Measurements from ENCODE around the gene SULT1A1. TPM values are rescaled to one million over a fixed set of nuclear protein-coding genes. Genes with fewer than 3 reads are reported as not detected.

Gene SULT1A1
- total RNA-seq, 1 experiment from 2014 or later, result 82.0 TPM

GRCh38 chr16:28574925-28575324, 34.9 kb downstream of the SULT1A1 start:
- no peak overlapping the region for H3K27ac ChIP-seq
- H3K27me3 ChIP-seq (ENCODE audit: insufficient read depth, low read depth), result no peaks in the 10 kb centered on the region
- TF ChIP-seq EZH2 (IDR thresholded peaks at IDR 0.05; ENCODE audit: low read depth) (no peak), CTCF (conservative IDR thresholded peaks at IDR 0.05) (no peak)
- no peaks in the 10 kb centered on the region for H3K9me3 ChIP-seq (ENCODE audit: insufficient read depth, low read depth)
- H3K4me2 ChIP-seq, result no peak overlapping the region
- ChIA-PET CTCF (no interaction called here), POLR2A (ENCODE audit: unreplicated experiment) (no interaction called here)
- H3K9me2 ChIP-seq (ENCODE audit: insufficient read depth), result 0 out of 2 replicates have a peak, but pooled peaks cover 3% of the 10 kb centered on the region
- no peak overlapping the region for H2AFZ ChIP-seq
- H3K79me2 ChIP-seq (ENCODE audit: low read depth), result no peaks in the 10 kb centered on the region
- BruUV-seq (replicated peaks), result no TSS peak
- DNase-seq, result no peak
- no peak overlapping the region for H3K4me3 ChIP-seq
- H3F3A ChIP-seq (ENCODE audit: insufficient read depth, low read depth), result no peaks in the 10 kb centered on the region
- intact Hi-C loops (cut with micrococcal nuclease; ENCODE audit: unreplicated experiment), result no loop called here
- H3K36me3 ChIP-seq (ENCODE audit: low read depth), result no peaks in the 10 kb centered on the region
- no peaks in the 10 kb centered on the region; the same call in 1 of the 2 replicates for H4K20me1 ChIP-seq (ENCODE audit: insufficient read depth)
- H3K4me1 ChIP-seq (replicated peaks; ENCODE audit: insufficient read depth), result no peaks in the 10 kb centered on the region

GRCh38 chr16:28573738-28574718, 35.8 kb downstream of the SULT1A1 start:
- Histone ChIP-seq H3K4me3 (no peak overlapping the region), H3K9me2 (ENCODE audit: insufficient read depth) (0 out of 2 replicates have a peak, but pooled peaks cover 3% of the 10 kb centered on the region), H3K4me2 (no peak overlapping the region), H3K36me3 (ENCODE audit: low read depth) (no peaks in the 10 kb centered on the region), H4K20me1 (ENCODE audit: insufficient read depth) (no peaks in the 10 kb centered on the region; the same call in 1 of the 2 replicates), H2AFZ (no peak overlapping the region), H3K79me2 (ENCODE audit: low read depth) (no peaks in the 10 kb centered on the region), H3K4me1 (replicated peaks; ENCODE audit: insufficient read depth) (no peaks in the 10 kb centered on the region), H3K27me3 (ENCODE audit: insufficient read depth, low read depth) (no peaks in the 10 kb centered on the region), H3K27ac (no peak overlapping the region), H3K9me3 (ENCODE audit: insufficient read depth, low read depth) (no peaks in the 10 kb centered on the region), H3F3A (ENCODE audit: insufficient read depth, low read depth) (no peaks in the 10 kb centered on the region)
- BruUV-seq (replicated peaks), result no TSS peak
- no peak for DNase-seq
- no peak for TF ChIP-seq EZH2 (IDR thresholded peaks at IDR 0.05; ENCODE audit: low read depth)
- CTCF ChIA-PET, result interaction anchor here (0.7 kb wide), 1 partner anchor 257 kb away, joined by 3 read pairs; no protein-coding TSS in a partner anchor
- POLR2A ChIA-PET (ENCODE audit: unreplicated experiment), result no interaction called here
- intact Hi-C loops (cut with micrococcal nuclease; ENCODE audit: unreplicated experiment), result no loop called here

- intact Hi-C loops (cut with micrococcal nuclease; ENCODE audit: unreplicated experiment), result no loop called here
- no TSS peak for BruUV-seq (replicated peaks)
- H3K9me3 ChIP-seq (ENCODE audit: insufficient read depth, low read depth), result no peaks in the 10 kb centered on the region; the same call in 1 of the 2 replicates
- no peak overlapping the region for H3K4me2 ChIP-seq
- no peaks in the 10 kb centered on the region for H3K36me3 ChIP-seq (ENCODE audit: low read depth)
- no peaks in the 10 kb centered on the region for H3K4me1 ChIP-seq (replicated peaks; ENCODE audit: insufficient read depth)
- no peaks in the 10 kb centered on the region for H3F3A ChIP-seq (ENCODE audit: insufficient read depth, low read depth)
- no peak overlapping the region for H3K27ac ChIP-seq
- H3K27me3 ChIP-seq (ENCODE audit: insufficient read depth, low read depth), result no peaks in the 10 kb centered on the region
- no peak overlapping the region for H2AFZ ChIP-seq
- no peak for DNase-seq
- ChIA-PET POLR2A (ENCODE audit: unreplicated experiment) (no interaction called here), CTCF (interaction anchor here (0.7 kb wide), 1 partner anchor 256 kb away, joined by 3 read pairs; no protein-coding TSS in a partner anchor)
- TF ChIP-seq EZH2 (IDR thresholded peaks at IDR 0.05; ENCODE audit: low read depth) (no peak), CTCF (conservative IDR thresholded peaks at IDR 0.05) (no peak)
- H3K9me2 ChIP-seq (ENCODE audit: insufficient read depth), result 0 out of 2 replicates have a peak, but pooled peaks cover 3% of the 10 kb centered on the region
- H4K20me1 ChIP-seq (ENCODE audit: insufficient read depth), result no peaks in the 10 kb centered on the region; the same call in 1 of the 2 replicates
- H3K79me2 ChIP-seq (ENCODE audit: low read depth), result no peaks in the 10 kb centered on the region
- no peak overlapping the region for H3K4me3 ChIP-seq
Observed at GRCh38 chr16:28572696-28573510, 36.9 kb downstream of the SULT1A1 start.

All from PC-9 (cell line).